Measurements from ENCODE around the gene C10orf95.

The C10orf95 gene

GRCh38 chr10:102400076-102400475 lies 51.3 kb downstream of the C10orf95 start:
- no peak for DNase-seq

Data from fibroblast of skin of right quadriceps (primary cell).